ENCODE results near the gene GSTM3. TPM values are rescaled to one million over a fixed set of nuclear protein-coding genes. Genes with fewer than 3 reads are reported as not detected.
"Not testable (repeated sequence)": the region's sequence is repeated elsewhere in the genome, so short reads cannot be mapped to it uniquely, and the experiment has no call there.

GSTM3 gene
- polyA plus RNA-seq, 1 donor: 159 TPM

GRCh38 chr1:109776911-109777310 lies 36.1 kb upstream of the GSTM3 start:
- peak; percentile 85 for DNase-seq

GRCh38 chr1:109776206-109776835 lies 35.5 kb upstream of the GSTM3 start:
- no peak for DNase-seq

- DNase-seq: no peak
These were observed 34.6 kb upstream of the GSTM3 start for GRCh38 chr1:109775398-109775797.

GRCh38 chr1:109773900-109774485 lies 33.2 kb upstream of the GSTM3 start:
- no peak for DNase-seq

GRCh38 chr1:109773203-109773899 lies 32.5 kb upstream of the GSTM3 start:
- peak; percentile 83 for DNase-seq

GRCh38 chr1:109772658-109773202 lies 31.9 kb upstream of the GSTM3 start:
- no peak for DNase-seq

GRCh38 chr1:109771712-109772657 lies 31.1 kb upstream of the GSTM3 start:
- DNase-seq: no peak

- DNase-seq: no peak
These were observed 29.7 kb upstream of the GSTM3 start for GRCh38 chr1:109770331-109771095.

GRCh38 chr1:109769330-109770078 lies 28.7 kb upstream of the GSTM3 start:
- no peak for DNase-seq

- no peak for DNase-seq
These were observed 28.0 kb upstream of the GSTM3 start for GRCh38 chr1:109768820-109769219.

- DNase-seq: no peak
These were observed 27.5 kb upstream of the GSTM3 start for GRCh38 chr1:109768335-109768650.

- DNase-seq: no peak
These were observed 26.9 kb upstream of the GSTM3 start for GRCh38 chr1:109767637-109768334.

GRCh38 chr1:109766991-109767636 lies 26.3 kb upstream of the GSTM3 start:
- not testable (repeated sequence) for DNase-seq

GRCh38 chr1:109765896-109766615 lies 25.2 kb upstream of the GSTM3 start:
- DNase-seq: no peak

- DNase-seq: no peak
These were observed 24.6 kb upstream of the GSTM3 start for GRCh38 chr1:109765483-109765815.

GRCh38 chr1:109764561-109765482 lies 24.0 kb upstream of the GSTM3 start:
- no peak for DNase-seq

- no peak for DNase-seq
These were observed 23.0 kb upstream of the GSTM3 start, which contains the start of gene EPS8L3 for GRCh38 chr1:109763646-109764415. Gene EPS8L3, minus strand, starts transcription at chr1:109763923. Its CDS starts 2,174 bp downstream, at chr1:109761749.

Data from left kidney (tissue), 2 donors.